DOHH2 (cell line): ENCODE results near the gene CDKN1C.

Experiments used
- EZH2phosphoT487 ChIP-seq: fragments of 200-600 bp; sonication (generic); IDR thresholded peaks from 2 replicates; pipeline ENCODE4 v1.6.1; 2017; ENCODE audit warnings: borderline replicate concordance, mild to moderate bottlenecking, antibody characterized with exemption, low read length, moderate library complexity, mixed read lengths
- TF ChIP-seq, protein P1 (sequence below): fragments of 200-600 bp; sonication (generic); IDR thresholded peaks from one replicate; pipeline ENCODE4 v1.5.1; 2014; ENCODE audit warnings: antibody characterized with exemption, mild to moderate bottlenecking, low read depth, low read length; ENCODE audit not compliant: poor library complexity, severe bottlenecking

- TF ChIP-seq, protein P1, sequence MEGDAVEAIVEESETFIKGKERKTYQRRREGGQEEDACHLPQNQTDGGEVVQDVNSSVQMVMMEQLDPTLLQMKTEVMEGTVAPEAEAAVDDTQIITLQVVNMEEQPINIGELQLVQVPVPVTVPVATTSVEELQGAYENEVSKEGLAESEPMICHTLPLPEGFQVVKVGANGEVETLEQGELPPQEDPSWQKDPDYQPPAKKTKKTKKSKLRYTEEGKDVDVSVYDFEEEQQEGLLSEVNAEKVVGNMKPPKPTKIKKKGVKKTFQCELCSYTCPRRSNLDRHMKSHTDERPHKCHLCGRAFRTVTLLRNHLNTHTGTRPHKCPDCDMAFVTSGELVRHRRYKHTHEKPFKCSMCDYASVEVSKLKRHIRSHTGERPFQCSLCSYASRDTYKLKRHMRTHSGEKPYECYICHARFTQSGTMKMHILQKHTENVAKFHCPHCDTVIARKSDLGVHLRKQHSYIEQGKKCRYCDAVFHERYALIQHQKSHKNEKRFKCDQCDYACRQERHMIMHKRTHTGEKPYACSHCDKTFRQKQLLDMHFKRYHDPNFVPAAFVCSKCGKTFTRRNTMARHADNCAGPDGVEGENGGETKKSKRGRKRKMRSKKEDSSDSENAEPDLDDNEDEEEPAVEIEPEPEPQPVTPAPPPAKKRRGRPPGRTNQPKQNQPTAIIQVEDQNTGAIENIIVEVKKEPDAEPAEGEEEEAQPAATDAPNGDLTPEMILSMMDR = peak; percentile 75
- TF ChIP-seq EZH2phosphoT487 = no peak
Measured at GRCh38 chr11:2930704-2931419, 45.3 kb upstream of the CDKN1C start.
